Esophagus mucosa (tissue), 1 donor: ENCODE measurements around the gene EEF2KMT. TPM values are rescaled to one million over a fixed set of nuclear protein-coding genes. Genes with fewer than 3 reads are reported as not detected.
"Not testable (repeated sequence)": the region's sequence is repeated elsewhere in the genome, so short reads cannot be mapped to it uniquely, and the experiment has no call there.

Experiments
- ATAC-seq: fragments of 200-7000 bp; cut with Tn5 transposase; one replicate; pipeline ENCODE4 v1.9.1; 2020
- total RNA-seq: library from RNA; stranded (reverse); gene quantifications from one replicate; pipeline ENCODE4 v1.2.4, GENCODE V29; 2023
- donor health status: DM: yes; HTN: yes; CAD: no.

Gene EEF2KMT, protein sequence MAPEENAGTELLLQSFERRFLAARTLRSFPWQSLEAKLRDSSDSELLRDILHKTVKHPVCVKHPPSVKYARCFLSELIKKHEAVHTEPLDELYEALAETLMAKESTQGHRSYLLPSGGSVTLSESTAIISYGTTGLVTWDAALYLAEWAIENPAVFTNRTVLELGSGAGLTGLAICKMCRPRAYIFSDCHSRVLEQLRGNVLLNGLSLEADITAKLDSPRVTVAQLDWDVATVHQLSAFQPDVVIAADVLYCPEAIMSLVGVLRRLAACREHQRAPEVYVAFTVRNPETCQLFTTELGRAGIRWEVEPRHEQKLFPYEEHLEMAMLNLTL
- 9.0 TPM for total RNA-seq

GRCh38 chr16:5097470-5098220 is at the start of gene EEF2KMT:
Gene EEF2KMT, minus strand, starts transcription at chr16:5097795. Its CDS starts 56 bp downstream, at chr16:5097739.
- peak; percentile 100 for ATAC-seq

DNA sequence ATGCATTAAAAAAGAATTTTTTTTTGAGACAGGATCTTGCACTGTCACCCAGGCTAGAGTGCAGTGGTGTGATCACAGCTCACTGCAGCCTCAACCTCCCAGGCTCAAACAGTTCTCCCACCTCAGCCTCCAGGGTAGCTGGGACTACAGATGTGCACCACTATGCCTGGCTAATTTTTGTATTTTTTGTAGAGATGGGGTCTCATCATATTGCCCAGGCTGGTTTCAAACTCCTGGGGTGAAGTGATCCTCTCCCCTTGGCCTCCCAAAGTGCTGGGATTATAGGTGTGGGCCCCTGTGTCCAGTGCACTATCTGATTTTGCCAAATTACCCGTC is 47.0 kb upstream of the EEF2KMT start:
- ATAC-seq: not testable (repeated sequence)

DNA sequence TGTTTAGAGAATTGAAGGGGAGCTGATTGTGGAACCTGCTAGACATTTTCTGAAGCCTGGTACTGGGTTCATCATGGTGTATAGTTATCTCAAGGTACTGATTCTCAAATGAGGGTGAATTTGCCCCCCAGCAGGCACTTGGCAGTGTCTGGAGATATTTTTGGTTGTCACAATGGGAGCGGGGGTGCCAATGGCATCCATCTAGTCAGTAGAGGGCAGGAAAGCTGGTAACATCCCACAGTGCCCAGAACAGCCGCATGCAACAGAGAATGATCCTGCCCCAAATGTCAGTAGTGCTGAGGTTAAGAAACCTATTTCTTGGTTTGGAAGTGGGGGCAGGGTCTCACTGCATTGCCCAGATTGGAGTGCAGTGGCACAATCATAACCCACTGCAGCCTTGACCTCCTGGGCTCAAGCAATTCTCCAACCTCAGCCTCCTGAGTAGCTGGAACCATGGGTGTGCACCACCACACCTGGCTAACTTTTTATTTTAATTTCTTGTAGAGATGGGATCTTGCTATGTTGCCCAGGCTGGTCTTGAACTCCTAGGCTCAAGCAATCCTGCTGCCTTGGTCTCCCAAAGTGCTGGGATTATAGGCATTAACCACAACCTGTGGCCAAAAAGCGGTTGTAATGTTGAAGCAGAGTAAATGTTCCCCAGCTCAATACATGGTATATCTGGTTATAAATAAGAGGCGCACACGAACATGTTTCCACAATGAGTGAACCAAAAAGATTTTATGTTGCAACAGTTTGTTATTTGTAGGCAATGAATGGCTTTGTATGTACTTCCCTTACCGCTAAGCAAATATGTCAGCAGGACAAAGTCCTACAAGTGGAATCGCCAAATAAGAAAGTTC is 46.4 kb upstream of the EEF2KMT start:
- no peak for ATAC-seq

DNA sequence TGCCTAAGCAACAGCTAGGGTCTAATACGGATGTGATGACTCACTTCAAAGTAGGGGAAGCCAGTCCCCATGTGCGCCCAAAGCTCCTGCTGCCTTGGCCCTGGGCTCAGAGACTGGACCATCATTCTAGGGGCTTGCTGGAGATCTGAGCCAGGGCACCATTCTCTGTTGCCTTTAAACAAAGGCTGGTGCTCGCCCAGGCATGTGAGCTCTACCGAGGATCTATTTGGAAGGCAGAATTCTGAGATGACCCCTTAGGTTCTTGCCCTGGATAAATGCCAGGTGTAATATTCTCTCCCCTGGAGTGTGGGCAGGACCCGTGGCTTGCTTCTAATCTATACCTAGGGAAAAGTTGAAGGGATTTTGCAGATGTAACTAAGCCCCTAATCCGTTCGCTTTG is 42.6 kb upstream of the EEF2KMT start:
- not testable (repeated sequence) for ATAC-seq

DNA sequence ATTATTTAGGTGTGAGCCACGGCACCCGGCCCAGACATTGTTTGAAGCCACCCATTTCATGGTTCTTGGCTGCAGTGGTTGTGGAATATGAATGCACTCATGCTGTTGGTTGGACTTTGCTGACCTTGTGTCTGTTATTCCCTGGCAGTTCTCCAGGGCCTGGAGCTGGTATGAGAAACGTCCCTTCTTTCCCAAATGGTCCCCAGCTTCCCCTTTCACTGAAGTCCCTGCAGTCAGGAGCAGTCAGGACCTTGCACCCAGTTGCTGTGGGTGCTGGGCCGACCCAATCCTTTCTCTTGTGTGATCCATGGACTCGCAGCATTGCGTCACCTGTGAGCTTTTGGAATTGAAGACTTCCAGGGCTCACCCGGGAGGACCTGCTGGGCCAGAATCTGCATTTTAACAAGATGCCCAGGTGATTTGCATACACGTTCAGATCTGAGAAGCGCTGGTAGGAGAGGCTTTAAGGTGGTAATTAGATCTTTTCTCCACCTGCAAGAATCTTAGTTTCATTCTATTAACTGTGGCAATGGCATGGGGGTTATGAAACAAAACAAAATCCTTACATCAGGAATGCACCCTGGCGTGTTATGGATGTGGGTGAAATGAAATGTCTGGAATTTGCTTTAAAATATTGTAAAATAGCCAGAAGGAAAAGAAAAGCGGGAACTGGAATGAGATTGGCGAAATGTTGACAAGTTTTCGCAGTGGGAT is 37.3 kb upstream of the EEF2KMT start:
- not testable (repeated sequence) for ATAC-seq

DNA sequence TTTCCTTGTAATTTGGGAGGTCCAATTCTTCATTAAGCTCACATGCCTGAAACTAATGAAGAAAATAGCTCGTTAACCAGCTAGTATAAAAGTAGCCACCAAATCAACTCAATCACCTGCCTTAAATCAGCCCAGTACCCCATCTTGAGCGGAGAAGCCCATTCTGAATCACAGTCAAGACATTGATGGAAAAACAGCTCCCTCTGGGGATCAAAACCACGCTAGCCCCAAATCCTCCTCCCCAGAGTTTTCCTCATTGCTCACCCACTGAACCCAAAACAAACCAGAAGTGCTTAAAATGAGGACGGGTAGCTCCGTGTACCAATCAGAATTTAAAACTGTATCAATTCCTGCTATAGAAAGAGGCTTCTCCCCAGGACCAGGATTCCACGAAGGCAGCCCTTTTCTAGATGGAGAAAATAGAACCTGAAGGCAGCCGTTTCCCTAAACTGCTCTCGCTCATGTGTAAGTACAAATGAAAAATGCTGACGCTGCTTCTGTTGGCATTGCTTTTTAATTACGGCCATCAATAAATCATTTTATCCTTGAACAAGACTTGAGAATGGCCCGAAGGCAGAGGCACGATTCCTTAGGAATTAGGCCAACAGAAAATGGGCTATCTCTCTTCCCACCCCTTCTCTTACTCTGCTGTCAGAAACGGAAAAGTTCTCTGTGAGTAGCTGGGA is 35.5 kb upstream of the EEF2KMT start:
- ATAC-seq: not testable (repeated sequence)

DNA sequence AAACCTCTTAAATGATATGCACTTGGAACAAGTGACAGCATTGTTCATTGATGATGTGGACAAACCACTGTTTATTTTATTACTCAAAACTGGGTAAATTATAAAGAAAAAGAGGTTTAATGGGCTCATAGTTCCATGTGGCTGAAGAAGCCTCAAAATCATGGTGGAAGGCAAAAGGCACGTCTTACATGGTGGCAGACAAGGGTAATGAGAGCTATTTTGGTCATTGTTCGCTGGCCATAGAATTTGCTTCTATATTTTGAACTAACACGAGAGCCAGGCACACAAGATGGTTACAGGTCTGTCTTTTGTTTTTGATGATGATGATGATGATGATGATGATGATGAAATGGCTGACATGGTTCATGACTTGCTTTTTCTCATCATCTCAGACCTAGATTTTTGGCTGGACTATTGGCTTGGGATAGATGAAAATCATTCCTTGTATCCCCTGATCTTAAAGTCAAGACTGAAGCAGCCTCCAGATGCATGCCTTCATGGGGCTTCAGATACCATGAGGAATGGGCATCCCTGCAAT is 33.9 kb upstream of the EEF2KMT start:
- not testable (repeated sequence) for ATAC-seq

GRCh38 chr16:5117300-5118087 is 19.9 kb upstream of the EEF2KMT start:
- not testable (repeated sequence) for ATAC-seq

GRCh38 chr16:5116780-5117295 is 19.2 kb upstream of the EEF2KMT start:
- not testable (repeated sequence) for ATAC-seq

GRCh38 chr16:5110933-5111332 is 13.3 kb upstream of the EEF2KMT start:
- ATAC-seq: not testable (repeated sequence)

GRCh38 chr16:5108505-5109158 is 11.0 kb upstream of the EEF2KMT start:
- ATAC-seq: no peak

DNA sequence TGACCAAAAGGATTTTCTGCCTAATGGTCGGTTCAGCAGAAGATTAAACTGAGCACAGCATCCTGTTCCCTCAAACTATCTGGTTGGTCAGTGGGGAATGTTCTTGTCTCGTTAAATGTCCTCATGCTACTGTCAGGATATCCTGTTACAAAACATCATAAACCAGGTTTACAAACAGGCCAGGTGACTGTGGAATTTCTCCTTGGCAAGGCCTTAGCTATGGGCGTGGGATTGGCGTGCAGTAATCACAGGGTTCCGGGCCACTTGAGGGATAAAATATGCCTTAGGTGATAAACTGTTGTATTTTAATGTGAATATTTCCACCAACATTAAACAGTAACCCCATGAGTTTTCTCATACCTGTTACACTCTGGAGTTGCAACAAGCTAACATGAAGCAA is 7.4 kb upstream of the EEF2KMT start:
- ATAC-seq: not testable (repeated sequence)

DNA sequence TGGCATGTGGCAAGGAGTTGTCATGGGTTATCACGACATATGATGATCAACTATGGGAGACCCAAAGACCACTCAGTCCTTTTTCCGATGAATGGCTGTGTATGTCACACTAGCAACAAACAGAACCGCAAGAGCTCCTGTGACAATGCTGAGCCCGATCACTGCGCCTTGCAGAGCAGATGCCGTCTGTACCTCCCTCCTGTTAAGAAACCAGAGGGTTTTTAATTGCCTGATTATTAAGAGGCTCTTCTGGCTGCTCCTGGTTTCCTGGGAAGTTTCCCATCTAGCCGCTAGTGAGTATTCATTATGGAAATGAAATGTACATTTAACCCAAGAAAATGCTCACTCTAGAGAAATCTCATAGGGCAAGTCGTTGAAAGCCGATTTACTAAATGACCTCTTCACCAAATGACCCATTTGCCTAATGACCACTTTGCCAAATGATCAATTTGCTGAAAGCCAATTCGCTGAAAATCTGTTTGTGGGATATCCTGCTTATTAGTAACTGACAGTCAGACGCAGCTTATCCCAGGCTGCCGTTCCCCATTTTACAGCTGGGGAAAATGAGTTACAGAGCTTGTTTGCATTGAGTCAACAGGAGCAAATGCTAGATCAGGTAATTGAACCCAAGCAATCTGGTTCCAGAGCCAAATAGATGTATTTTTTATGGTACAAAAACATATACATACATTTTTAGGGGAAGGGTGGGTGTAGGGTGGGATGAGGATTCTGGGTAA is 5.9 kb upstream of the EEF2KMT start:
- not testable (repeated sequence) for ATAC-seq

GRCh38 chr16:5099174-5099573 is 1.6 kb upstream of the EEF2KMT start:
- ATAC-seq: not testable (repeated sequence)

DNA sequence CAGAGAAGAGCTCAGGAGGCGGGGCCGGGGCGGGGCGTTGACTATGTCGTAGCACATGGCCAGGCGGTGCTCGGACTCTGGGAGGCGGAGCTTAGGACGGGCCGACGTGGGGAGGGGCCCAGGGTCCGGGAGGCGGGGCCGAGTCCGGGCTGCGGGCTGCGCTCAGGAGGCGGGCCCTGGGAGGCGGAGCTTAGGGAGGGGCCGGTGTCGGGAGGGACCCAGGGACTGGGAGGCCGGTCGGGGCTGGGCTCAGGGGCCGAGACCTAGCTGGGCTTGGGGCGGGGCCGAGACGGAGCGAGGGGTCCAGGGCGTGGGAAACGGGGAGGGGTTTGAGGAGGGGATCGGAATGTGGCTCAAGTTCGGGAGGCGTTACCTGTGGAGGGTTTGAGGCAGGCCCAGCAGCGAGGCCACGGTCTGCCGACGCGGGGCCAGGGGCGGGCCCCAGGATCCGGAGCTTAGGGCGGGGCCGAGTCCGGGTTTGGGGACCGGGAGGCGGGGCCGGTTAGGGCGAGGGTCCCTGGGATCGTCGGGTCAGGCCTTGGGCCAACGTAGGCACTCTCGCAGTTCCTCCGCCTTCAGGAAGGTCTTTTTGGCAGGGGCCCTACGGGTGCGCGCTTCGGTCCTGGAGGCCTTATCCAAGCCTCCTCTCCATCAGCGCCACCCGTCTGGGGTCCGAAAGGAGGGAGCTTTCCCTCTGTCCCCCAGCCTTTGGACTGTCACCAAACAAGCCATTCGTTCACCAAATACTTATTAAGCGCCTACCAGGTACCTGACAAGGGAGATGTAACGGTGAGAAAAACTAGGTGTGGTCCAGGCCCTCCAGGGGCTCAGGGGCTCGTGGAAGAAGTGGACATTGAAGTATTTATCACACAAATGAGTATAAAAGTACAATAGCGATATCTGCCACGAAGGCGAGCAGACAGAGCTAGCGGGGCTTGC is 895 bp upstream of the EEF2KMT start:
- peak; percentile 78 for ATAC-seq

DNA sequence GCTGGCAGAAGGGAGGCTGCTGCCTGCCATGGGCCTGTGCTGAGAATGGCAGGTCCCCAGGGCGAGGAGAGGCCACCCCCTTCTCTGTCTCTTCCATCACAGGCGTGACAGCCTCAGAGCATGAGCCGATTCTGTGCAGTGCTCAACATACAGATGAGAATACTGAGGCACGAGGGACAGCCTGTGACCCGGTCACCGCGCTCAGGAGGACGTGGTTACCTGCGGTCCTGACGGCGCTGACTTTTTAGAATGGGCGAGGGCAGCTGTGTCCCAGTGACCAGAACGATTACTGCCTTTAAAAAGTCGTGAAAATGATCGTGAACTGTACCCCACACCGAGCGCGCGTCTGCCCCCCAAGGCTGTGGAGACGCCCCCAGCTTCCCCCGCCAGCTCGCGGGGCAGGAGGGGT is 530 bp downstream of the EEF2KMT start:
- not testable (repeated sequence) for ATAC-seq

GRCh38 chr16:5096437-5097060 is 1.0 kb downstream of the EEF2KMT start:
- ATAC-seq: not testable (repeated sequence)
